PFSK-1 (cell line): ENCODE results near the gene COX6A2.

Experiments
- TAF1 ChIP-seq: IDR thresholded peaks from 2 replicates; pipeline ENCODE4 v1.6.1; 2012; ENCODE audit warnings: low read length, control low read depth, borderline replicate concordance; ENCODE audit not compliant: insufficient read depth
- TF ChIP-seq, protein P1 (sequence below), 2 experiments: IDR thresholded peaks; 2 replicates each; pipeline versions ENCODE4 v1.6.1 to v1.8.0; 2011 to 2012; ENCODE audit warnings: low read depth in 2 of 2, low read length in 2 of 2, control low read depth in 1 of 2, inconsistent platforms in 1 of 2, mild to moderate bottlenecking in 1 of 2, moderate library complexity in 1 of 2; ENCODE audit not compliant: insufficient read depth in 1 of 2

DNA sequence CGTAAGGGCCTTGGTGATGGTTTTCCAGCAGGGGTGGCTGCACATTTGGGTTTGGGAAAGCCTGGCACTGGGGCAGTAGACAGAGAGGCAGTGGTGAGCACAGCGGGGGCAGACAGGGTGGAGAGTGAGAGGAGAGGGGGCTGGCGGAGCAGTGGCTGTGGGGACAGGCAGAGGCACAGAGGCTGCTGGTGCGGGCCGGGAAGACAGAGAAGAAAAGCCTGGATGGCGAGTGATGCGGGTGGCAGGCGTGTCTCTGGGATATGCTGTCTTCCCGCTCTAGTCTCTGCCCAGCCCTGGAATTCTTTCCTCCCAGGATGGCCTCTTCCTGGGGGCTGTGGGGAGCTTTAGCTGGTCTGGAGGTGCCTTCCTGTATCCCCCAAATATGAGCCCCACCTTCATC, 18.1 kb downstream of the COX6A2 start:
- TF ChIP-seq, protein P1, sequence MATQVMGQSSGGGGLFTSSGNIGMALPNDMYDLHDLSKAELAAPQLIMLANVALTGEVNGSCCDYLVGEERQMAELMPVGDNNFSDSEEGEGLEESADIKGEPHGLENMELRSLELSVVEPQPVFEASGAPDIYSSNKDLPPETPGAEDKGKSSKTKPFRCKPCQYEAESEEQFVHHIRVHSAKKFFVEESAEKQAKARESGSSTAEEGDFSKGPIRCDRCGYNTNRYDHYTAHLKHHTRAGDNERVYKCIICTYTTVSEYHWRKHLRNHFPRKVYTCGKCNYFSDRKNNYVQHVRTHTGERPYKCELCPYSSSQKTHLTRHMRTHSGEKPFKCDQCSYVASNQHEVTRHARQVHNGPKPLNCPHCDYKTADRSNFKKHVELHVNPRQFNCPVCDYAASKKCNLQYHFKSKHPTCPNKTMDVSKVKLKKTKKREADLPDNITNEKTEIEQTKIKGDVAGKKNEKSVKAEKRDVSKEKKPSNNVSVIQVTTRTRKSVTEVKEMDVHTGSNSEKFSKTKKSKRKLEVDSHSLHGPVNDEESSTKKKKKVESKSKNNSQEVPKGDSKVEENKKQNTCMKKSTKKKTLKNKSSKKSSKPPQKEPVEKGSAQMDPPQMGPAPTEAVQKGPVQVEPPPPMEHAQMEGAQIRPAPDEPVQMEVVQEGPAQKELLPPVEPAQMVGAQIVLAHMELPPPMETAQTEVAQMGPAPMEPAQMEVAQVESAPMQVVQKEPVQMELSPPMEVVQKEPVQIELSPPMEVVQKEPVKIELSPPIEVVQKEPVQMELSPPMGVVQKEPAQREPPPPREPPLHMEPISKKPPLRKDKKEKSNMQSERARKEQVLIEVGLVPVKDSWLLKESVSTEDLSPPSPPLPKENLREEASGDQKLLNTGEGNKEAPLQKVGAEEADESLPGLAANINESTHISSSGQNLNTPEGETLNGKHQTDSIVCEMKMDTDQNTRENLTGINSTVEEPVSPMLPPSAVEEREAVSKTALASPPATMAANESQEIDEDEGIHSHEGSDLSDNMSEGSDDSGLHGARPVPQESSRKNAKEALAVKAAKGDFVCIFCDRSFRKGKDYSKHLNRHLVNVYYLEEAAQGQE (IDR thresholded peaks at IDR 0.05; ENCODE audit: insufficient read depth in 1 of 2, low read depth in 2 of 2, low read length in 2 of 2) = no peak
- TF ChIP-seq TAF1 = no peak
